AG04450 (cell line): Measurements from ENCODE around the gene MCM5. TPM values are rescaled to one million over a fixed set of nuclear protein-coding genes. Genes with fewer than 3 reads are reported as not detected.

Experiments
- CTCF ChIA-PET: fragments of 300-600, 350-600 bp; formaldehyde crosslinking; extraction: SDS; loops from one replicate; lab custom pipeline; 2022; ENCODE audit warnings: antibody characterized with exemption, inconsistent platforms; lab: Charles Lee
- POLR2A ChIA-PET: fragments of 350-600 bp; formaldehyde crosslinking; extraction: SDS; loops from one replicate; lab custom pipeline; 2021; ENCODE audit warnings: antibody characterized with exemption, inconsistent platforms; lab: Yijun Ruan, JAX
- DNase-seq: peaks from one replicate; pipeline ENCODE4 v3.0.0-alpha.2; 2011; ENCODE audit warnings: low read depth, low spot score
- H3K27ac ChIP-seq: one replicate; pipeline ENCODE4 v1.5.1; 2012; ENCODE audit warnings: low read depth, low read length, control low read depth
- H3K27me3 ChIP-seq: one replicate; pipeline ENCODE4 v1.6.0; 2012; ENCODE audit warnings: low read length; ENCODE audit not compliant: control insufficient read depth, insufficient read depth
- H3K4me3 ChIP-seq: 2 replicates; pipeline ENCODE4 v1.5.1; 2011; ENCODE audit warnings: mild to moderate bottlenecking, low read depth, low read length, control low read depth
- H3K9me3 ChIP-seq: 2 replicates; pipeline ENCODE4 v1.5.1; 2012; ENCODE audit warnings: low read length; ENCODE audit not compliant: control insufficient read depth, insufficient read depth
- CTCF ChIP-seq: IDR thresholded peaks from 2 replicates; pipeline ENCODE4 v1.5.1; 2011; ENCODE audit warnings: low read depth, low read length, control low read depth, inconsistent platforms
- polyA plus RNA-seq: library from polyadenylated mRNA; depleted of rRNA; stranded (reverse); fragments of >200 nt; gene quantifications from 2 replicates; pipeline ENCODE4 v1.2.3, GENCODE V29; 2011

The MCM5 gene
- polyA plus RNA-seq, 1 experiment, result 12.0 TPM

- TF ChIP-seq CTCF, result no peak
- Histone ChIP-seq H3K27me3 (no peaks in the 10 kb centered on the region), H3K9me3 (no peaks in the 10 kb centered on the region), H3K4me3 (no peak overlapping the region), H3K27ac (no peak overlapping the region)
- ChIA-PET CTCF (no interaction called here), POLR2A (interaction anchor here (0.9 kb wide), 1 partner anchor 11 kb away, joined by 4 read pairs; no protein-coding TSS in a partner anchor)
- DNase-seq, result no peak
Measured at GRCh38 chr22:35386670-35387288, 13.2 kb upstream of the MCM5 start.

GRCh38 chr22:35390933-35391332 is 9.0 kb upstream of the MCM5 start:
- ChIA-PET CTCF (no interaction called here), POLR2A (interaction anchor here (0.5 kb wide), 1 partner anchor 85 kb away, joined by 5 read pairs; no protein-coding TSS in a partner anchor)
- Histone ChIP-seq H3K27me3 (no peaks in the 10 kb centered on the region), H3K9me3 (no peaks in the 10 kb centered on the region), H3K4me3 (no peak overlapping the region), H3K27ac (no peak overlapping the region)
- no peak for DNase-seq
- no peak for TF ChIP-seq CTCF

GRCh38 chr22:35392357-35392756 is 7.6 kb upstream of the MCM5 start:
- TF ChIP-seq CTCF, result no peak
- Histone ChIP-seq H3K9me3 (no peaks in the 10 kb centered on the region), H3K27ac (no peak overlapping the region), H3K4me3 (no peak overlapping the region), H3K27me3 (no peaks in the 10 kb centered on the region)
- POLR2A ChIA-PET, result interaction anchor here (0.5 to 0.7 kb wide), 4 partner anchors 11 to 196 kb away, joined by 3 to 6 read pairs (median 4); no protein-coding TSS in a partner anchor
- CTCF ChIA-PET, result no interaction called here
- DNase-seq, result no peak

- DNase-seq, result no peak
- ChIA-PET POLR2A (interaction anchor here (0.7 to 1.5 kb wide), 5 partner anchors 13 to 53 kb away, joined by 3 to 11 read pairs (median 5); partner anchors contain the start of gene HMOX1), CTCF (interaction anchor here (0.7 kb wide), 1 partner anchor 39 kb away, joined by 3 read pairs; no protein-coding TSS in a partner anchor)
Measured at GRCh38 chr22:35393116-35394010, 6.6 kb upstream of the MCM5 start.

More at GRCh38 chr22:35393116-35394010, 6.6 kb upstream of the MCM5 start:
- H3K9me3 ChIP-seq, result no peaks in the 10 kb centered on the region
- H3K4me3 ChIP-seq, result no peak overlapping the region
- no peaks in the 10 kb centered on the region for H3K27me3 ChIP-seq
- TF ChIP-seq CTCF, result no peak
- H3K27ac ChIP-seq, result no peak overlapping the region
